GM18519 (cell line): ENCODE results near the gene UBE2G1.
"Not testable (repeated sequence)": the region's sequence is repeated elsewhere in the genome, so short reads cannot be mapped to it uniquely, and the experiment has no call there.

Experiments used
- ATAC-seq: cut with Tn5 transposase; IDR thresholded peaks from one replicate; pipeline ENCODE4 v1.9.1; 2021; ENCODE audit warnings: mild to moderate bottlenecking, moderate library complexity; ENCODE audit not compliant: unreplicated experiment, low FRiP score

Gene UBE2G1

GRCh38 chr17:4366327-4367063, at the start of gene UBE2G1:
TSS of gene UBE2G1 (minus strand) at chr17:4366675. CDS start at chr17:4366316, 359 bp downstream.
- peak; percentile 41 for ATAC-seq

DNA sequence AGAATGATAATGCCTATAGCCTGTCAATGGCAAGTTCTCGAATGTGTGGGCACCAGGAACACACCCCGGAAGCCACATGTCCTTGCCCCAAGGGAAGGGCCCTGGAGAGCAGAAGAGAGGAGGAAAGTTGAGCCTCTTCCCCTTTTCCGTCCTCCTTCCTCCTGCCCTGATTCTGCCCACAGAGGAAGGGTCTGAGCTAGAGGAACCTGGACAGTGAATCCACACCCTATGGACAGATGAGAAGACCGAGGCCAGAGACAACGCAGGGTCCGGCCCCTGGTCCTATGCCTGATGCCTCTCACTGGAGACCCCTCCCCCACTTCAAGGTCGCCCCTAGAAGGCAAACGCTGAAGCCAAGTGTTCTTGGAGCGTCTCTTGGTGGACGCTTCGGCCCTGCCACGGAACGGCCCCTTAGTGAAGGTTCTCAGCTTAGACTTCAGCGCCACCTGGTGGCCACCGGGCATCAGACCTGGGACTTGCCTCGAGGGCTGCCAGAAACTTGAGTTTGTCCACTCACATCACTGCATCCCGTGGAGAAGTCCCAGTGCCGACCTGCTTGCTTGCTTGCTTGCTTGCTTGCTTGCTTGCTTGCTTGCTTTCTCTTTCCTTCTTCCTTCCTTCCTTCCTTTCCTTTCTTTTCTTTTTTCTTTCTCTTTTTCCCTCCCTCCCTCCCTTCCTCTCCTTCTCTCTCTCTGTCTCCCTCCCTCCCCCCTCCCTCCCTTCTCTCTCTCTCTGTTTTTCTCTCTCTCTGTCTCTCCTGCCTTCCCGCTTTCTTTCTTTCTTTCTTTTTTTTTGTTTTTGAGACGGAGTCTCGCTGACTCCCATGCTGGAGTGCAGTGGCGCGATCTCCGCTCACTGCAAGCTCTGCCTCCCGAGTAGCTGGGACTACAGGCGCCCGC, 46.7 kb upstream of the UBE2G1 start:
- peak; percentile 73 for ATAC-seq

DNA sequence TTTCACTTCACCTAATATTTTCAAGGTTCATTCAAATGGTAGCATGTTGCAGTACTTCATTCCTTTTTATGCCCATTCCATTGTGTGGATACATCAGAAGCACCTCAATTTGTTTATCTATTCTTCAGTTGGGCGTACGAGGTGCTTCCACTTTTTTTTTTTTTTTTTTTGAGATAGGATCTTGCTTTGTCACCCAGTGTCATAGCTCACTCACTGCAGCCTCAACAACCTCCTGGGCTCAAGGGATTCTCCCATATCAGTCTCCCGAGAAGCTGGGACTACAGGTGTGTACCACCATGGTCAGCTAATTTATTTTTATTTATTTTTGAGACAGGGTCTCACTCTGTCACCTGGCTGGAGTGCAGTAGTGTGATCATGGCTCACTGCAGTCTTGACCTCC, 44.7 kb upstream of the UBE2G1 start:
- no peak for ATAC-seq

GRCh38 chr17:4409659-4410058, 43.2 kb upstream of the UBE2G1 start:
- no peak for ATAC-seq

DNA sequence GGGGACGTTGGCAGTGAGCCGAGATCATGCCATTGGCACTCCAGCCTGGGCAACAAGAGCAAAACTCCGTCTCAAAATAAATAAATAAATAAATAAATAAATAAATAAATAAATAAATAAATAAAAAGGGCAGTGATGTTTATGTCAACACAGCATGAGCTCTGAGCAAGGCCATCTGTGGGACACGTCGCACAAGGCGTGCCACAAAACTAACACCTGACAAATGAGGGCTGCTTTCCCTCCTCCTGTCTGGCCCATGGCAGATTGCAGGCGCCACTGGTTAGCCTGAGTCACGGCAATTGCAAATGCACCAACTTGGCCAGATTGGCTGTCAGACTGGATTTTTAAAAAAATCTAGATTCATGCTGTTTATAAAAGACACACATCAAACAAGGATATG, 41.4 kb upstream of the UBE2G1 start:
- no peak for ATAC-seq

DNA sequence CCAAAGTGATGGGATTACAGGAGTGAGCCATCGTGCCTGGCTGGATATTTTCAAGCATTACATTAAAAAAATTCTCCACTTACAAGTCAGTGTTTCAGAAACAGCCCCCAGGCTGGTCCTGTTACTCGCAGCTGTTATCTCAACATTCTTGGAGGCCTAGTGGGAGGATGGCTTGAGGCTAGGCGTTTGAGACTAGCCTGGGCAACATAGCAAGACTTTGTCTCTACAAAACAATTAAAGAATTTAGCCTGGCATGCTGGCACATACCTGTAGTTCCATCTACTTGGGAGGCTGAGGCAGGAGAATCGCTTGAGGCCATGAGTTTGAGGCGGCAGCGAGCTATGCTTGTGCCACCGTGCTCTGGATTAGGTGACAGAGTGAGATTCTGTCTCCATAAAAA, 40.7 kb upstream of the UBE2G1 start:
- ATAC-seq = no peak

GRCh38 chr17:4406386-4406785, 39.9 kb upstream of the UBE2G1 start:
- ATAC-seq = no peak

- ATAC-seq = no peak
These were observed 39.2 kb upstream of the UBE2G1 start for GRCh38 chr17:4405699-4406098.

DNA sequence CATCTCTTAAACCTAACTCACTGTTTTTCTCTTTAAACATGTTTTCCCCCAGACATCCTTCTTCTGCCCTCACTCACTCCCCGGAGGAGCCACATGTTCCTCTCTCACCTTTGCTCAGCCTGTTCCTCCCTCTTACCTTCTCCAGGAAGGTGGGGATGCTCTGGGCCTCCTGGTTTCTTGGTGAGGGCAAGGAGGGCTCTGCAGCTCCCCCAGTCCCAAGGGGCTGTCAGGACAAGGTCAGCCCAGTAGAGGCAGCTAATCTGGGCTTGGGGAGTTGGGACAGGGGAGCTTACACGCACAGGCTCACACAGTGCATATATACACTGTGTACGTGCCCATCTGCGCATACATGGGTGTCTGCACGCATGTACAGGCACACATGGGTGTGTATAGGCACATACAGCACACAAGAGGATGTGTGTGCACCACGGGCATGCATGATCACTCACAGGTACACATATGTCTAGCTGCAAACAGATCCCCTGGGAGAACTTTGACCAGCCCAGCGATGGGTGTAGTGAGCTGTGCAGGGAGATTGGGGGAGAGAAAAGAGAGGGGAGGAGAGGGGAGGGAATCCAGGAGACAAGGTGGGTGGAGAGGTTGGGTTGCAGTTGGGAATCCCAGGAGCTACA, 38.7 kb upstream of the UBE2G1 start:
- no peak for ATAC-seq

DNA sequence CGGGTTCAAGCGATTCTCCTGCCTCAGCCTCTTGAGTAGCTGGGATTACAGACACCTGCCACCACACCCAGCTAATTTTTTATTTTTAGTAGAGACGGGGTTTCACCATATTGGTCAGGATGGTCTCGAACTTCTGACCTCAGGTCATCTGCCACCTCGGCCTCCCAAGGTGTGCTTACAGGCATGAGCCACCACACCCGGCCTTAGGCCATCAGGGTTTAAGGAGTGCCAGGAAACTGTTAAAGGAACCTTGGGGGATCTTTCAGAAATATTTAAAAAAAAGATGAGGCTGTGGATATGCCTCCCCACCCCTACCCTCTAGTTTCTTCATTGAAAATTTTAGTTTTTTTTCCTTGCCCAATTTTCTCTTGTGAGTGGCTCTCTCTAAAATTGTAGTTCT, 31.4 kb upstream of the UBE2G1 start:
- no peak for ATAC-seq

- ATAC-seq = no peak
These were observed 28.6 kb upstream of the UBE2G1 start for GRCh38 chr17:4395111-4395478.

DNA sequence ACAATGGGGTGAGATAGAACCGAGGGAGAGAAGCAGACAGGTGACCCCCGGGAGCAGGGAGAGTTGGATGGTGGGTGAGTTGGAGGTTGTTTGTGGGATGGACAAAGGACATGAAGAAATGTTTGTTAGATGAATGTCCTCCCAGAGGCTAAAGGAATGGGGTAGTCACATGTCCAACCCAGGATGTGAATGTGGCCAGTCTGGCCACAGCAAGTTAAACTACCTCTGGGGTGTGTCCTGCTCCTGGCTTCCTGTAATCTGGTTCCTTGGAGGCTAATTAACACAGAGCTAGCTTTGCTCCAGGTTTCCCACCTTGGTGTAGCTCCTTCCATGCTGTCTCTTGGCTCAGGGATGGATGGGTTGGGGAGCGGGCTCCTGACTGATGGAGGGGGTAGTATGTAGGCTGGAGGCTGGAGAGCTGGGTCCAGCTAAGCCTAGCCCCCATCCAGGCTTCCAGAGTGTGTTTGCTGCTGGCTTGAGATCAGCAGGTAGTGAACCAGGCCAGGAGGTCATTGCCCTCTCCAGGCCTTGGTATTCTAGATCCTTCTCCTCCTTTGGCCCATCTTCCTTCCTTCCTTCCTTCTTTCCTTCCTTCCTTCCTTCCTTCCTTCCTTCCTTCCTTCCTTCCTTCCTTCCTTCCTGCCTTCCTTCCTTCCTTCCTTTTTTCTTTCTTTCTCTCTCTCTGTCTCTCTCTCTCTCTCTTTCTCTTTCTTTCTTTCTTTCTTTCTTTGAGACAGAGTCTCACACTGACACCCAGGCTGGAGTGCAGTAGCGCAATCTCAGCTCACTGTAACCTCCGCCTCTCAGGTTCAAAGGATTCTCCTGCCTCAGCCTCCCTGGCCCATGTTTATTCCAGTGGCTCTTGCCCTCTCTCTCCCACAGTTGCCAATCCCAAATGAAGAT, 28.0 kb upstream of the UBE2G1 start:
- ATAC-seq = no peak

DNA sequence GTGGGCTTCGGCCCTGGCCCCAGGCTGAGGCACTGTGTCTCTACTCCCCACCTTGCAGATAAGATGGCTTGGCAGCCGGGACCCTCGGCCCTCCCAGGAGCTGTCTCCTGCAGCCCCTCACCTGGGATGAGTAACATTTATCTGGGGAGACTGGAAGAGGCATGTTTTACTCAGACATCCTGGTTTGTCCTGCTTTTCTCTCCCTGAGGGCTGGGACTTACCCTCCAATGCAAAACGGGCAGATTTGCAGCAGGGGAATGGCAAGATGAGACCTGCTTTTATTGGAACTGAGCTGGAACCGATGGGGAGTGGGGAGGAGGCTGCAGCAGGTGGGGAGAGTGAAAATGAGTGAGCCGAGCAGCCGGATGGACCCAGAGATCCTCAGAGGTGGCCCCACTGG, 27.3 kb upstream of the UBE2G1 start:
- no peak for ATAC-seq

GRCh38 chr17:4389079-4389478, 22.6 kb upstream of the UBE2G1 start:
- ATAC-seq = no peak

GRCh38 chr17:4387137-4387536, 20.7 kb upstream of the UBE2G1 start:
- no peak for ATAC-seq

GRCh38 chr17:4386406-4386805, 19.9 kb upstream of the UBE2G1 start:
- no peak for ATAC-seq

DNA sequence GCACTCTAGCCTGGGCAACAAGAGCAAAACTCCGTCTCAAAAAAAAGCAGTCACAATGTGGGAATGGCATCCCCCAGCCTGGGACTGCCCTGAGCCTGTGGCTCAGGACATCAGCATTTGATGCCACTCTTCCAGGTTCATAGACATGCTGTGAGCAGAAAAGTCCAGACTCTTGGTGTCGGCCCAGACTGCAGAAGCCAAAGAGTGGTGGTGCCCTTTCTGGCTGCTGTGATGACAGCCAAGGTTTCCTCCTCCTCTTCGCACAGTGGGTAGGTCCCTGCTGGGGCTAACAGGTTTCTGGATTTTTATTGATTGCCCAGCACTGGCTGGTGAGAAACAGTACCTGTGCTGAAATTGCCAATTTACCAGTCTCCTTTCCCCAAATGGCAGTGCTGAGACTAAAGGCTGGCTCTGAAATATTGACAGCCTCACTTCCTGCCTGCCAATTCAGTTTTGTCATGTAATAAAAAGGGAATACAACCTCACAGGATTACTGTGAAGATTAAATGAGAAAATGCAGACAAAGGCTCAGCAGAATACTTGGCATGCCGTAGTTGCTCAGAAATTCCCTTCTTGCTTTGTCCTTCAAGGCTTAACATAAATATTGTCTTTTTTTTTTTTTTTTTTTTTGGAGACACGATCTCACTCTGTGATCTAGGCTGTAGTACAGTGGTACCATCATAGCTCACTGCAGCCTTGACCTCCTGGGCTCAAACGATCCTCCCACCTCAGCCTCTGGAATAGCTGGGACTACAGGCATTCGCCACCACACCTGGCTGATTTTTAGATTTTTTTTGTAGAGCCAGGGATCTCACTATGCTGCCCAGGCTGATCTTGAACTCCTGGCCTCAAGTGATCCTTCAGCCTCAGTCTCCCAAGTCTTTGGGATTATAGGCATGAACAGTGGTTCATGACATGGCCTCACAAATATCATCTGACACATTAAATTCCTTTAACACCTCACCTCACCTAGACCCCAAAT, 15.5 kb upstream of the UBE2G1 start:
- no peak for ATAC-seq

DNA sequence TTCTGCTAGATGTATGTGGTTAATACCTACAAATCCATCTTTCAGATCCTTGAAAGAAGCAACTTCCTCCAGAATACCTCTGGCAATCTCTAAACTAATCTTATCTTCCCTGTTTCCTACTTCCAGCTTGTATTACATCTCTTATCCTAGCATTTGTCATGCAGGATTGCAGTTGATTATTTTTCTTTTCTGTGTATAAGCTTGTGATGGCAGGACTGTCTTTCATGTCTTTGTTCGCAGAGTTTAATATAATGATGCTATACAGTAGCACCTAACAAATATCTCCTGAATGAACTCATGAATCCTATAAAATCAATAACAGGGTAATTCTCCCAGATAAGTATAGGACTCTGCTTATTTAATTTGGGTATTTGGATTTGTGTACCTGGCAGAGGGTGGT, 12.2 kb upstream of the UBE2G1 start:
- no peak for ATAC-seq

GRCh38 chr17:4377247-4377646, 10.8 kb upstream of the UBE2G1 start:
- ATAC-seq = not testable (repeated sequence)
